Measurements from ENCODE around the gene TNK1. TPM values are rescaled to one million over a fixed set of nuclear protein-coding genes. Genes with fewer than 3 reads are reported as not detected.

The TNK1 gene
- total RNA-seq, 1 experiment from 2014 or later: 16.8 TPM

GRCh38 chr17:7426896-7427489 lies 46.1 kb downstream of the TNK1 start:
- no peaks in the 10 kb centered on the region for H3K27me3 ChIP-seq (ENCODE audit: insufficient read depth, low read length)
- H3K27ac ChIP-seq (ENCODE audit: low read depth, low read length): no peak overlapping the region
- no peak overlapping the region for H3K4me2 ChIP-seq (ENCODE audit: low read length)
- RAD21 ChIA-PET (ENCODE audit: low non-redundant PET in 1 of 2, low total read pairs in 2 of 2, uncharacterized antibody in 2 of 2, unreplicated experiment in 2 of 2): no interaction called here
- no peaks in the 10 kb centered on the region for H3K9me3 ChIP-seq (ENCODE audit: control insufficient read depth in 1 of 2, insufficient read depth in 1 of 2, low read depth in 1 of 2, low read length in 2 of 2)
- BruUV-seq (replicated peaks): no TSS peak
- H3K9ac ChIP-seq (ENCODE audit: low read length): no peak overlapping the region
- no peaks in the 10 kb centered on the region for H3K36me3 ChIP-seq (ENCODE audit: control insufficient read depth in 1 of 2, insufficient read depth in 2 of 2, low read length in 2 of 2)
- no peaks in the 10 kb centered on the region for H4K20me1 ChIP-seq (ENCODE audit: insufficient read depth)
- no peaks in the 10 kb centered on the region for H3K9me2 ChIP-seq (ENCODE audit: insufficient read depth)
- no peak for DNase-seq (ENCODE audit: low read depth, low spot score)
- no peak overlapping the region for H2AFZ ChIP-seq (ENCODE audit: low read depth, low read length, poor library complexity, severe bottlenecking)
- ATAC-seq: no peak
- TF ChIP-seq SIN3A (IDR thresholded peaks at IDR 0.05; ENCODE audit: low read depth) (no peak), RAD21 (IDR thresholded peaks at IDR 0.05; ENCODE audit: low read depth) (no peak), ZBTB33 (IDR thresholded peaks at IDR 0.05; ENCODE audit: extremely low read depth, insufficient replicate concordance, low read length) (no peak), JUND (IDR thresholded peaks at IDR 0.05) (no peak), CTCF (IDR thresholded peaks at IDR 0.05 in 2 of 3, conservative IDR thresholded peaks at IDR 0.05 in 1 of 3; ENCODE audit: borderline replicate concordance in 1 of 3, insufficient read depth in 1 of 3, low read depth in 2 of 3, low read length in 2 of 3) (no peak), EZH2 (IDR thresholded peaks at IDR 0.05) (no peak), CEBPB (IDR thresholded peaks at IDR 0.05; ENCODE audit: low read depth) (no peak), SRF (IDR thresholded peaks at IDR 0.05; ENCODE audit: low read depth) (no peak), EZH2phosphoT487 (IDR thresholded peaks at IDR 0.05; ENCODE audit: borderline replicate concordance) (no peak), CBX3 (IDR thresholded peaks at IDR 0.05; ENCODE audit: low read depth) (no peak), POLR2AphosphoS5 (IDR thresholded peaks at IDR 0.05; ENCODE audit: low read depth, low read length) (no peak), ELF1 (IDR thresholded peaks at IDR 0.05; ENCODE audit: borderline replicate concordance, low read depth) (no peak), YY1 (IDR thresholded peaks at IDR 0.05; ENCODE audit: extremely low read depth, insufficient replicate concordance, low read depth, low read length) (no peak), EGR1 (IDR thresholded peaks at IDR 0.05; ENCODE audit: low read depth) (no peak), ZFX (IDR thresholded peaks at IDR 0.05) (no peak), POLR2A (IDR thresholded peaks at IDR 0.05; ENCODE audit: borderline replicate concordance, extremely low read depth, insufficient read depth, insufficient read length) (no peak)
- TF ChIP-seq, protein P1, sequence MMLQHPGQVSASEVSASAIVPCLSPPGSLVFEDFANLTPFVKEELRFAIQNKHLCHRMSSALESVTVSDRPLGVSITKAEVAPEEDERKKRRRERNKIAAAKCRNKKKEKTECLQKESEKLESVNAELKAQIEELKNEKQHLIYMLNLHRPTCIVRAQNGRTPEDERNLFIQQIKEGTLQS (IDR thresholded peaks at IDR 0.05): no peak
- TF ChIP-seq, protein P2, sequence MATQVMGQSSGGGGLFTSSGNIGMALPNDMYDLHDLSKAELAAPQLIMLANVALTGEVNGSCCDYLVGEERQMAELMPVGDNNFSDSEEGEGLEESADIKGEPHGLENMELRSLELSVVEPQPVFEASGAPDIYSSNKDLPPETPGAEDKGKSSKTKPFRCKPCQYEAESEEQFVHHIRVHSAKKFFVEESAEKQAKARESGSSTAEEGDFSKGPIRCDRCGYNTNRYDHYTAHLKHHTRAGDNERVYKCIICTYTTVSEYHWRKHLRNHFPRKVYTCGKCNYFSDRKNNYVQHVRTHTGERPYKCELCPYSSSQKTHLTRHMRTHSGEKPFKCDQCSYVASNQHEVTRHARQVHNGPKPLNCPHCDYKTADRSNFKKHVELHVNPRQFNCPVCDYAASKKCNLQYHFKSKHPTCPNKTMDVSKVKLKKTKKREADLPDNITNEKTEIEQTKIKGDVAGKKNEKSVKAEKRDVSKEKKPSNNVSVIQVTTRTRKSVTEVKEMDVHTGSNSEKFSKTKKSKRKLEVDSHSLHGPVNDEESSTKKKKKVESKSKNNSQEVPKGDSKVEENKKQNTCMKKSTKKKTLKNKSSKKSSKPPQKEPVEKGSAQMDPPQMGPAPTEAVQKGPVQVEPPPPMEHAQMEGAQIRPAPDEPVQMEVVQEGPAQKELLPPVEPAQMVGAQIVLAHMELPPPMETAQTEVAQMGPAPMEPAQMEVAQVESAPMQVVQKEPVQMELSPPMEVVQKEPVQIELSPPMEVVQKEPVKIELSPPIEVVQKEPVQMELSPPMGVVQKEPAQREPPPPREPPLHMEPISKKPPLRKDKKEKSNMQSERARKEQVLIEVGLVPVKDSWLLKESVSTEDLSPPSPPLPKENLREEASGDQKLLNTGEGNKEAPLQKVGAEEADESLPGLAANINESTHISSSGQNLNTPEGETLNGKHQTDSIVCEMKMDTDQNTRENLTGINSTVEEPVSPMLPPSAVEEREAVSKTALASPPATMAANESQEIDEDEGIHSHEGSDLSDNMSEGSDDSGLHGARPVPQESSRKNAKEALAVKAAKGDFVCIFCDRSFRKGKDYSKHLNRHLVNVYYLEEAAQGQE (IDR thresholded peaks at IDR 0.05; ENCODE audit: low read depth): no peak
- intact Hi-C loops (cut with micrococcal nuclease): no loop called here
- POLR2A ChIA-PET: no interaction called here
- H3K4me3 ChIP-seq (replicated peaks in 1 of 2; ENCODE audit: low read depth in 1 of 2, low read length in 2 of 2): no peak overlapping the region
- no peaks in the 10 kb centered on the region for H3K4me1 ChIP-seq (ENCODE audit: control insufficient read depth in 1 of 2, insufficient read depth in 2 of 2, low read length in 2 of 2)
- H3K79me2 ChIP-seq (ENCODE audit: insufficient read depth, low read length): no peaks in the 10 kb centered on the region
- CTCF ChIA-PET: no interaction called here

Data from HCT116 (cell line).